Mesothelial cell of epicardium (in vitro differentiated cells): ENCODE results near the gene CLDN16. TPM values are rescaled to one million over a fixed set of nuclear protein-coding genes. Genes with fewer than 3 reads are reported as not detected.

Experiments used
- DNase-seq, 2 experiments: peaks; one replicate each; pipeline ENCODE4 v3.0.0; 2021; ENCODE audit warnings: low spot score in 2 of 2; ENCODE audit not compliant: unreplicated experiment in 2 of 2
- H3K27ac Mint-ChIP-seq: 2 replicates; pipeline ENCODE4 v1.8.0; 2021; ENCODE audit warnings: mixed read lengths
- H3K27me3 Mint-ChIP-seq: 2 replicates; pipeline ENCODE4 v1.8.0; 2021; ENCODE audit warnings: low read depth, mixed read lengths
- H3K36me3 Mint-ChIP-seq: 2 replicates; pipeline ENCODE4 v1.8.0; 2021; ENCODE audit warnings: mixed read lengths
- H3K4me1 Mint-ChIP-seq: 2 replicates; pipeline ENCODE4 v1.8.0; 2021; ENCODE audit warnings: mixed read lengths
- H3K4me3 Mint-ChIP-seq: 2 replicates; pipeline ENCODE4 v1.8.0; 2021; ENCODE audit warnings: mild to moderate bottlenecking, moderate library complexity, mixed read lengths
- H3K9me3 Mint-ChIP-seq: 2 replicates; pipeline ENCODE4 v1.8.0; 2021; ENCODE audit warnings: mixed read lengths
- CTCF ChIP-seq: fragments of 200-600 bp; sonication (generic); IDR thresholded peaks from one replicate; pipeline ENCODE4 v1.5.0; 2021; ENCODE audit warnings: antibody characterized with exemption; ENCODE audit not compliant: unreplicated experiment
- total RNA-seq: library from RNA; stranded (reverse); gene quantifications from 3 replicates; pipeline ENCODE4 v1.2.1, GENCODE V29; 2021

Gene CLDN16
- total RNA-seq, 1 donor from 2014 or later = 0.11 TPM

GRCh38 chr3:190424108-190424477 lies 36.1 kb downstream of the CLDN16 start:
- H3K4me1 Mint-ChIP-seq = peaks cover 4% of the 10 kb centered on the region
- no peak overlapping the region for H3K27ac Mint-ChIP-seq
- H3K4me3 Mint-ChIP-seq = no peak overlapping the region
- no peak for DNase-seq
- no peaks in the 10 kb centered on the region for H3K27me3 Mint-ChIP-seq
- H3K36me3 Mint-ChIP-seq = no peaks in the 10 kb centered on the region
- H3K9me3 Mint-ChIP-seq = no peaks in the 10 kb centered on the region
- no peak for TF ChIP-seq CTCF

GRCh38 chr3:190424478-190425439 lies 36.8 kb downstream of the CLDN16 start:
- Mint-ChIP-seq H3K4me3 (peak overlapping the region; percentile 50), H3K27ac (peak overlapping the region; percentile 81)
- no peak for DNase-seq

GRCh38 chr3:190425833-190426232 lies 37.9 kb downstream of the CLDN16 start:
- peaks cover 4% of the 10 kb centered on the region for H3K4me1 Mint-ChIP-seq
- TF ChIP-seq CTCF = no peak

More at GRCh38 chr3:190424478-190425439, 36.8 kb downstream of the CLDN16 start:
- Mint-ChIP-seq H3K27me3 (no peaks in the 10 kb centered on the region), H3K9me3 (no peaks in the 10 kb centered on the region), H3K36me3 (no peaks in the 10 kb centered on the region), H3K4me1 (peaks cover 4% of the 10 kb centered on the region)
- TF ChIP-seq CTCF = peak; percentile 67

GRCh38 chr3:190426806-190427507 lies 39.0 kb downstream of the CLDN16 start:
- no peak overlapping the region for H3K27ac Mint-ChIP-seq
- no peak for DNase-seq
- no peaks in the 10 kb centered on the region for H3K9me3 Mint-ChIP-seq

More at GRCh38 chr3:190425833-190426232, 37.9 kb downstream of the CLDN16 start:
- no peak overlapping the region for H3K4me3 Mint-ChIP-seq
- H3K36me3 Mint-ChIP-seq = no peaks in the 10 kb centered on the region
- H3K27ac Mint-ChIP-seq = no peak overlapping the region
- no peak for DNase-seq
- H3K9me3 Mint-ChIP-seq = no peaks in the 10 kb centered on the region
- H3K27me3 Mint-ChIP-seq = no peaks in the 10 kb centered on the region

GRCh38 chr3:190429681-190430080 lies 41.7 kb downstream of the CLDN16 start:
- Mint-ChIP-seq H3K27ac (no peak overlapping the region), H3K27me3 (no peaks in the 10 kb centered on the region), H3K4me1 (peaks cover 6% of the 10 kb centered on the region), H3K36me3 (no peaks in the 10 kb centered on the region), H3K9me3 (peaks cover 10% of the 10 kb centered on the region), H3K4me3 (no peak overlapping the region)
- TF ChIP-seq CTCF = no peak
- DNase-seq = no peak

More at GRCh38 chr3:190426806-190427507, 39.0 kb downstream of the CLDN16 start:
- Mint-ChIP-seq H3K36me3 (no peaks in the 10 kb centered on the region), H3K4me3 (no peak overlapping the region), H3K4me1 (peaks cover 4% of the 10 kb centered on the region), H3K27me3 (no peaks in the 10 kb centered on the region)
- TF ChIP-seq CTCF = no peak
